DMS53 (cell line): ENCODE results near the gene PRAMEF33.
"Not testable (repeated sequence)": the region's sequence is repeated elsewhere in the genome, so short reads cannot be mapped to it uniquely, and the experiment has no call there.

Source experiments
- DNase-seq: peaks from one replicate; lab custom pipeline; 2025; lab: John Stamatoyannopoulos, UW

The PRAMEF33 gene, protein sequence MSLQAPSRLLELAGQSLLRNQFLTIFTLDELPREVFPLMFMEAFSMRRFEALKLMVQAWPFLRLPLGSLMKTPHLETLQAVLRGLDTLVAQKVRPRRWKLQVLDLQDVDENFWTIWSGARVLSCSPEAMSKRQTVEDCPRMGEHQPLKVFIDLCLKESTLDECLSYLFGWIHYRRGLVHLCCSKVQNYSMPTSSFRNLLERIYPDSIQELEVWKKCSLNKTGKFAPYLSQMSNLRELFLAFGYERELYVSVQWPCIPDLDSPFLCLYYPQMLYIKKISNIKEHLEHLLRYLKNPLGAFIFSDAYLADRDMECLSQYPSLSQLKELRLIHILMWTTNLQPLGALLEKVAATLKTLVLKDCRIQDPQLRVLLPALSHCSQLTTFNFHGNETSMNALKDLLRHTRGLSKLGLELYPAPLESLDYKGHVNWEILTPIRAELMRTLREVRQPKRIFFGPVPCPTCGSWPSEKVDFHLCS

DNA sequence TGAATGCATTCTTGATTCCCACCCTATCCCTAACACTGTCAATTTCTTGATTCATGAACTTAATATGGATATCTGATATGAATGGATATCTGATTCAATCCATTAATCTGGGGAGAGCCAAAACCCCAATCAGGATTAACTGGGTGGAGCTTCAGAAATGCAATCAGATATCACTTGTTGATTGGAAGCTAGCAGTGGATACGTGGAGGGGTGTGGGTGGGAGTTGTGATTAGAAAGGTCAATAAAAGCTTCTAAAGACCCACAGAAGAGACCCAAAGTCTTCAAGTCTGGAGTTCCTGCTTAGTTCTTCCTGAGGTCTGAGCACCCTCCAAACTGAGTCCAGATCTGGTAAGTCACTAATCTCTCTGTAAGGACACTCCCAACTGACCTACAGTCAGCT lies at the start of gene PRAMEF33:
PRAMEF33 (plus strand) TSS at position 301 of the 400 bp plus-strand sequence. CDS start 2,416 bp downstream, outside the sequence.
- not testable (repeated sequence) for DNase-seq

DNA sequence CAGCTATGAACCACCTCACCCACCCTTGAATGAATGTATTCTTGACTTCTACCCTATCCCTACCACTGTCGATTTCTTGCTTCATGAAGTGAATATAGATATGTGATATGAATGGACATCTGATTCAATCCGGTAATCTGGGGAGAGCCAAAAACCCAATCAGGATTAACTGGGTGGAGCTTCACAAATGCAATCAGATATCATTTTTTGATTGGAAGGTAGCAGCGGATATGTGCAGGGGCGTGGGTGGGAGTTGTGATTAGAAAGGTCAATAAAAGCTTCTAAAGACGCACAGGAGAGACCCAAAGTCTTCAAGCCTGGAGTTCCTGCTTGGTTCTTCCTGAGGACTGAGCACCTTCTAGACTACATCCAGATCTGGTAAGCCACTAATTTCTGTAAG lies 49.4 kb upstream of the PRAMEF33 start, which contains the start of gene PRAMEF5:
PRAMEF5 (plus strand) TSS at position 301 of the 400 bp plus-strand sequence. CDS start 5,071 bp downstream, outside the sequence.
- not testable (repeated sequence) for DNase-seq

DNA sequence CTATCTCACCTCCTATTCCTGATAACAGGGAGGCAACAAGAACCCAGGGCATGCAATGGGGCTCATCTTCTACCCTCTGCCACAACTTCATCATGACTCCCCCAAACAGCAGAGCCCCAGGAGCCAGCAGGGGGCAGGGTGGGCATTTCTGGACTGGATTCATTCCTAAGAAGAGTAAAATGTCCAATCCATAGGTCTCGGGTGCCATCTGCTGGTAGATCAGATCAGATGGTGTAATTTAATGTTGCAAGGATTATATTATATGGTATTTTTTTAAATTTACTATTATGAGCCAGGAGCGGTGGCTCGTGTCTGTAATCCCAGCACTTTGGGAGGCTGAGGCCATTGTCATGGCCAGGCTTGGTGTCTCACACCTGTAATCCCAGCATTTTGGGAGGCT lies 38.2 kb upstream of the PRAMEF33 start:
- DNase-seq = not testable (repeated sequence)

DNA sequence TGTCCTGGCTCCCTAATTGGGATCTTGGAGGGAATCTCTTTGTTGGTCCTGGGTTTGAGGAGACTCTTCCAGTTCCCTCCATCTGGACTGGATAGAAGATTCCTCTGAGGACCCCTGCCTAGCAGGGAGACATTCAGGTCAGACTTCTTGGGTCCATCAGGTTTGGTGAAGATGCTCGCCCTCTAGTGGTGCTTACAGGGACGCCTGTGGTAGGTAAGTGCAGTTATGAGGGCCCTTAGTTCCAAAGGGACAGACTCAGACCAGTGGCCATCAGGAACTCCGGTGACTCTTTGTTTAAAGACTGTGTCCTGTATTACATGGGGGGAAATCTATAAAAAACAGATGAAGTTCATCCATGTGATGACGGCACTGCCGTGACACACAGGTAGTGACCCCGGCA lies 26.3 kb upstream of the PRAMEF33 start:
- DNase-seq = peak; percentile 12

- DNase-seq = not testable (repeated sequence)
Measured at GRCh38 chr1:13279617-13280016, 23.7 kb upstream of the PRAMEF33 start.

GRCh38 chr1:13285037-13285436 lies 18.3 kb upstream of the PRAMEF33 start, which contains the start of gene PRAMEF8:
PRAMEF8 (minus strand) TSS chr1:13285137; CDS start chr1:13284091, 1,046 bp downstream.
- DNase-seq = not testable (repeated sequence)

- not testable (repeated sequence) for DNase-seq
Measured at GRCh38 chr1:13289030-13289429, 14.3 kb upstream of the PRAMEF33 start.

- DNase-seq = not testable (repeated sequence)
Measured at GRCh38 chr1:13297216-13297931, 6.0 kb upstream of the PRAMEF33 start.

DNA sequence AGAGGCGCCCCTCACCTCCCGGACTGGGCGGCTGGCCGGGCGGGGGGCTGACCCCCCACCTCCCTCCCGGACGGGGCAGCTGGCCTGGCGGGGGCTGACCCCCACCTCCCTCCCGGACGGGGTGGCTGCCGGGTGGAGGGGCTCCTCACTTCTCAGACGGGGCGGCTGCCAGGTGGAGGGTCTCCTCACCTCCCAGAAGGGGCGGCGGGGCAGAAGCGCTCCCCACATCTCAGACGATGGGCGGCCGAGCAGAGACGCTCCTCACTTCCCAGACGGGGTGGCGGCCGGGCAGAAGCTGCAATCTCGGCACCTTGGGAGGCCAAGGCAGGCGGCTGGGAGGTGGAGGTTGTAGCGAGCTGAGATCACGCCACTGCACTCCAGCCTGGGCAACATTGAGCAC lies 4.6 kb upstream of the PRAMEF33 start:
- not testable (repeated sequence) for DNase-seq

DNA sequence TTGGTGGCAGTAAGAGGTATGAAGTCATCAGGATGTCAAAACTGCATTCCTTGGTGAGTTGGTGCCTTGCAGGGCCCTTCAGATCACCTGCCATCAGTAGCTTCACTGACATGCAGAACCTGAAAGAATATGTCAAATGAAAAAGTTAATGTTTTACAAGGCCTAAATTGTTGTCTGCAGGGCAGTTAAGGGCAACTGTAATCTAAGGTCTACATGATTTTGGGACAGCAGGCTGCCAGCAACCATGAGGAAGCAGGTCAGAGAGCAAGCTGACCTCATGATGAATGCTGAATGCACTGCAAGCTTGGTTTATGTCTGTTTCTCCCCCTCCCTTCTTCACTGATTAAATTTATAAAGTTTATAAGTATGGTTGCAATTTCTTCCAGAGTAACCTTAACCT lies 1.1 kb upstream of the PRAMEF33 start:
- DNase-seq = not testable (repeated sequence)

DNA sequence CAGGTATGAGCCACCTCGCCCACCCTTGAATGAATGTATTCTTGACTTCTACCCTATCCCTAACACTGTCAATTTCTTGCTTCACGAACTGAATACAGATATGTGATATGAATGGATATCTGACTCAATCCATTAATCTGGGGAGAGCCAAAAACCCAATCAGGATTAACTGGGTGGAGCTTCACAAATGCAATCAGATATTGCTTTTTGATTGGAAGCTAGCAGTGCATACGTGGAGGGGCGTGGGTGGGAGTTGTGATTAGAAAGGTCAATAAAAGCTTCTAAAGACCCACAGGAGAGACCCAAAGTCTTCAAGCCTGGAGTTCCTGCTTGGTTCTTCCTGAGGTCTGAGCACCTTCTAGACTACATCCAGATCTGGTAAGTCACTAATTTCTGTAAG lies 11.9 kb downstream of the PRAMEF33 start, which contains the start of gene PRAMEF15:
PRAMEF15 (plus strand) TSS at position 301 of the 400 bp plus-strand sequence. CDS start 2,827 bp downstream, outside the sequence.
- DNase-seq = not testable (repeated sequence)

DNA sequence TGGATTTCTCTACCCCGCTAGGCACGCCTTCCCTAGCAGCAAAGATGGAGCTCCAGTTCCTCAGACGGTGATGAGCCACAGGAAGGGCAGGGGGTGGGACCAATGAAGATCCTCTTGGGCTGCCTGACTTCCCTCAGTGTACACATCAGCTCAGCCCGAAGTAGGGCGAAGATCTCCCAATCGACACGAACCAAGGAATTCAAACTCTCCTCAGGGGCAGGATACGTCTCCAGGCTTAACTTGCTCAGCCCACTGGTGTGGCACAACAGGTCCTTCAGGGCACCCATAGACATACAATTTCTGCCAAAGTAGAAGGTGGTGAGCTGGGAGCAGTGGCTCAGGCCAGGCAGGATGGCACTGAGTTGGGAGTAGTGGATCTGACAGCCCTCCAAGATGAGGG lies 39.2 kb downstream of the PRAMEF33 start:
- not testable (repeated sequence) for DNase-seq

- not testable (repeated sequence) for DNase-seq
Measured at GRCh38 chr1:13347034-13347433, 43.7 kb downstream of the PRAMEF33 start, which contains the start of gene PRAMEF14. PRAMEF14 (minus strand) TSS chr1:13347134; CDS start chr1:13345314, 1,820 bp downstream.

- DNase-seq = not testable (repeated sequence)
Measured at GRCh38 chr1:13353476-13353875, 50.1 kb downstream of the PRAMEF33 start.

- DNase-seq = not testable (repeated sequence)
Measured at GRCh38 chr1:13354475-13354874, 51.1 kb downstream of the PRAMEF33 start.

GRCh38 chr1:13356774-13357173 lies 53.4 kb downstream of the PRAMEF33 start:
- DNase-seq = peak; percentile 69
